H1 (cell line): ENCODE data around the gene RILP. TPM values are rescaled to one million over a fixed set of nuclear protein-coding genes. Genes with fewer than 3 reads are reported as not detected.

Experiments used
- CTCF ChIA-PET: fragments of 300-600 bp; sonication (Branson Sonifier 250); formaldehyde crosslinking; loops from one replicate; lab custom pipeline; 2021; ENCODE audit not compliant: partially characterized antibody; lab: Charles Lee
- POLR2A ChIA-PET: fragments of 300-600 bp; sonication (Branson Sonifier 250); formaldehyde crosslinking; loops from one replicate; lab custom pipeline; 2021; ENCODE audit warnings: inconsistent platforms; ENCODE audit not compliant: partially characterized antibody; lab: Charles Lee
- DNase-seq, 2 experiments: peaks; one replicate each; pipeline versions ENCODE4 v3.0.0 to v3.0.0-alpha.2; 2010 to 2022; ENCODE audit warnings: low spot score in 2 of 2, low read depth in 1 of 2, mixed read lengths in 1 of 2
- FAIRE-seq: peaks from 2 replicates; lab custom pipeline; 2011; peaks lifted over from hg19 to GRCh38; lab: Jason Lieb, UNC
- H2AFZ ChIP-seq: 2 replicates; pipeline ENCODE4 v1.8.1; 2012; ENCODE audit warnings: low read length, inconsistent platforms
- H2AK5ac ChIP-seq: 2 replicates; pipeline ENCODE4 v1.6.1; 2013; ENCODE audit warnings: low read depth, low read length
- H2BK120ac ChIP-seq: replicated peaks from 2 replicates; pipeline ENCODE3; 2013; ENCODE audit warnings: low read depth, low read length, inconsistent platforms
- H2BK12ac ChIP-seq: 2 replicates; pipeline ENCODE4 v1.6.1; 2013; ENCODE audit warnings: low read depth, low read length
- H2BK15ac ChIP-seq: 2 replicates; pipeline ENCODE4 v1.6.1; 2013; ENCODE audit warnings: low read length
- H2BK20ac ChIP-seq: 2 replicates; pipeline ENCODE4 v1.6.1; 2013; ENCODE audit warnings: low read length
- H2BK5ac ChIP-seq: 2 replicates; pipeline ENCODE4 v1.6.1; 2013; ENCODE audit warnings: low read depth, low read length
- H3K14ac ChIP-seq: 2 replicates; pipeline ENCODE4 v1.6.1; 2013; ENCODE audit warnings: inconsistent platforms; ENCODE audit not compliant: insufficient read length
- H3K18ac ChIP-seq: 2 replicates; pipeline ENCODE4 v1.6.1; 2013; ENCODE audit warnings: low read length; ENCODE audit errors: extremely low read depth
- H3K23ac ChIP-seq: 2 replicates; pipeline ENCODE4 v1.6.1; 2013; ENCODE audit warnings: inconsistent platforms; ENCODE audit not compliant: insufficient read length
- H3K23me2 ChIP-seq: 2 replicates; pipeline ENCODE4 v1.6.1; 2013; ENCODE audit warnings: low read depth, low read length
- H3K27ac ChIP-seq: 2 replicates; pipeline ENCODE4 v1.6.1; 2011; ENCODE audit warnings: low read depth, low read length, inconsistent platforms
- H3K27me3 ChIP-seq, 4 experiments: replicated peaks in 1 of 4; 1 replicate in 1 of 4; 2 replicates in 3 of 4; pipeline versions ENCODE4 v1.6.1 to v1.8.1; 2011 to 2013; ENCODE audit warnings: low read length in 3 of 4, mild to moderate bottlenecking in 3 of 4, inconsistent platforms in 2 of 4, mixed read lengths in 2 of 4, moderate library complexity in 1 of 4; ENCODE audit not compliant: control insufficient read depth in 3 of 4, insufficient read depth in 3 of 4; ENCODE audit errors: extremely low read depth in 1 of 4
- H3K36me3 ChIP-seq, 4 experiments: 2 replicates each; pipeline versions ENCODE4 v1.6.1 to v1.8.1; 2011 to 2013; ENCODE audit warnings: mild to moderate bottlenecking in 4 of 4, low read length in 3 of 4, moderate library complexity in 2 of 4, control low read depth in 1 of 4, inconsistent platforms in 1 of 4; ENCODE audit not compliant: insufficient read depth in 4 of 4, control insufficient read depth in 2 of 4
- H3K4ac ChIP-seq: replicated peaks from 2 replicates; pipeline ENCODE3; 2013; ENCODE audit warnings: low read length, low read depth, mixed read lengths, inconsistent platforms; ENCODE audit not compliant: insufficient read length
- H3K4me1 ChIP-seq, 4 experiments: replicated peaks in 1 of 4; 1 replicate in 1 of 4; 2 replicates in 3 of 4; pipeline versions ENCODE4 v1.6.1 to v1.8.1; 2011 to 2013; ENCODE audit warnings: low read length in 3 of 4, inconsistent platforms in 2 of 4, mixed read lengths in 1 of 4; ENCODE audit not compliant: insufficient read depth in 4 of 4, control insufficient read depth in 3 of 4
- H3K4me2 ChIP-seq, 2 experiments: 2 replicates each; pipeline versions ENCODE4 v1.6.1 to v1.8.1; 2011 to 2013; ENCODE audit warnings: low read depth in 2 of 2, low read length in 2 of 2, control low read depth in 1 of 2, inconsistent platforms in 1 of 2, mild to moderate bottlenecking in 1 of 2; ENCODE audit not compliant: insufficient read depth in 1 of 2
- H3K4me3 ChIP-seq, 4 experiments: fragments of 200-600, 300-600 bp in 1 of 4; sonication (generic), shearing (Covaris generic), sonication (Bioruptor Twin) in 1 of 4; 2 replicates each; pipeline versions ENCODE4 v1.5.1 to v1.8.1; 2011 to 2016; ENCODE audit warnings: low read length in 4 of 4, low read depth in 3 of 4, control low read depth in 2 of 4, inconsistent platforms in 2 of 4, mild to moderate bottlenecking in 2 of 4, mixed read lengths in 1 of 4, moderate library complexity in 1 of 4; ENCODE audit not compliant: insufficient read depth in 2 of 4; ENCODE audit errors: extremely low read depth in 1 of 4
- H3K56ac ChIP-seq: replicated peaks from 2 replicates; pipeline ENCODE3; 2013; ENCODE audit warnings: low read depth, mild to moderate bottlenecking, mixed read lengths, low read length, inconsistent platforms; ENCODE audit not compliant: insufficient read length
- H3K79me1 ChIP-seq: 2 replicates; pipeline ENCODE4 v1.6.1; 2013; ENCODE audit warnings: low read depth, low read length, control low read depth
- H3K79me2 ChIP-seq, 2 experiments: 2 replicates each; pipeline versions ENCODE4 v1.6.1 to v1.8.1; 2012 to 2013; ENCODE audit warnings: low read length in 2 of 2, mild to moderate bottlenecking in 2 of 2, inconsistent platforms in 1 of 2; ENCODE audit not compliant: insufficient read depth in 2 of 2, control insufficient read depth in 1 of 2
- H3K9ac ChIP-seq, 4 experiments: replicated peaks in 1 of 4; 1 replicate in 1 of 4; 2 replicates in 3 of 4; pipeline versions ENCODE4 v1.6.1 to v1.8.1; 2011 to 2013; ENCODE audit warnings: low read depth in 3 of 4, low read length in 3 of 4, control low read depth in 2 of 4, mild to moderate bottlenecking in 2 of 4, moderate library complexity in 2 of 4, inconsistent platforms in 1 of 4; ENCODE audit errors: extremely low read depth in 1 of 4
- H3K9me3 ChIP-seq, 2 experiments: 2 replicates each; pipeline versions ENCODE4 v1.6.1 to v1.8.1; 2012 to 2013; ENCODE audit warnings: mild to moderate bottlenecking in 2 of 2, moderate library complexity in 2 of 2, control low read depth in 1 of 2, inconsistent platforms in 1 of 2, low read depth in 1 of 2, low read length in 1 of 2, mixed read lengths in 1 of 2; ENCODE audit not compliant: insufficient read depth in 2 of 2
- H4K20me1 ChIP-seq, 2 experiments: replicated peaks in 1 of 2; 2 replicates each; pipeline versions ENCODE3 to v1.8.1; 2011 to 2013; ENCODE audit warnings: inconsistent platforms in 2 of 2, low read length in 2 of 2, mild to moderate bottlenecking in 1 of 2; ENCODE audit not compliant: insufficient read depth in 2 of 2, control insufficient read depth in 1 of 2
- H4K5ac ChIP-seq: 2 replicates; pipeline ENCODE4 v1.6.1; 2013; ENCODE audit warnings: low read length, low read depth, mixed read lengths, inconsistent platforms; ENCODE audit not compliant: insufficient read length
- H4K8ac ChIP-seq: 2 replicates; pipeline ENCODE4 v1.8.0; 2013; ENCODE audit warnings: mild to moderate bottlenecking, moderate library complexity, low read length, inconsistent platforms; ENCODE audit not compliant: insufficient read depth; ENCODE audit errors: extremely low read depth
- H4K91ac ChIP-seq: replicated peaks from 2 replicates; pipeline ENCODE3; 2013; ENCODE audit warnings: low read length, mixed read lengths, inconsistent platforms; ENCODE audit not compliant: insufficient read length
- ATF3 ChIP-seq: IDR thresholded peaks from 2 replicates; pipeline ENCODE4 v1.6.1; 2011; ENCODE audit warnings: low read depth, mild to moderate bottlenecking, low read length; ENCODE audit not compliant: insufficient read depth
- CEBPB ChIP-seq: IDR thresholded peaks from 2 replicates; pipeline ENCODE4 v1.6.1; 2012; ENCODE audit warnings: low read depth, low read length
- E2F6 ChIP-seq: IDR thresholded peaks from 2 replicates; pipeline ENCODE4 v1.6.1; 2012; ENCODE audit warnings: inconsistent platforms
- GABPA ChIP-seq: IDR thresholded peaks from 2 replicates; pipeline ENCODE4 v1.6.1; 2011; ENCODE audit warnings: mild to moderate bottlenecking, low read length, moderate library complexity, borderline replicate concordance; ENCODE audit not compliant: insufficient read depth
- POLR2AphosphoS5 ChIP-seq: IDR thresholded peaks from 2 replicates; pipeline ENCODE4 v1.6.1; 2011; ENCODE audit warnings: low read depth, low read length
- SAP30 ChIP-seq: fragments of 300-600 bp; sonication (generic); IDR thresholded peaks from 2 replicates; pipeline ENCODE4 v1.7.1; 2012; ENCODE audit warnings: low read length, moderate library complexity, mild to moderate bottlenecking, inconsistent platforms; ENCODE audit not compliant: insufficient read depth, insufficient replicate concordance
- SP4 ChIP-seq: IDR thresholded peaks from 2 replicates; pipeline ENCODE4 v1.6.1; 2012; ENCODE audit warnings: low read length, inconsistent platforms
- TCF12 ChIP-seq: IDR thresholded peaks from 2 replicates; pipeline ENCODE4 v1.6.1; 2011; ENCODE audit warnings: low read depth, mild to moderate bottlenecking, low read length
- TEAD4 ChIP-seq: IDR thresholded peaks from 2 replicates; pipeline ENCODE4 v1.6.1; 2012; ENCODE audit warnings: low read depth, low read length, inconsistent platforms, mixed read lengths
- ZNF274 ChIP-seq: IDR thresholded peaks from 2 replicates; pipeline ENCODE4 v1.7.0; 2012; ENCODE audit warnings: low read length, borderline replicate concordance; ENCODE audit errors: extremely low read depth
- WGBS, 2 experiments: shearing (Covaris generic) in 1 of 2; methylation state at CpG; one replicate each; pipeline versions ENCODE4 v1.1.6 to v1.1.7; 2013 to 2015; ENCODE audit warnings: low lambda C conversion rate in 2 of 2, mixed read lengths in 2 of 2, inconsistent platforms in 1 of 2, low coverage in 1 of 2, missing lambda C conversion rate in 1 of 2; ENCODE audit not compliant: insufficient replicate concordance in 2 of 2, insufficient coverage in 1 of 2, insufficient read length in 1 of 2; ENCODE audit errors: extremely low coverage in 1 of 2, missing lambda C conversion rate in 1 of 2; 5-methylcytosine and 5-hydroxymethylcytosine counted together
- polyA plus RNA-seq, 7 experiments: library from polyadenylated mRNA; depleted of rRNA in 3 of 7; stranded (reverse) in 5 of 7; unstranded in 2 of 7; fragments of >200 nt in 5 of 7; fragments of 200-250 nt in 2 of 7; gene quantifications; 1 replicate in 5 of 7; 2 replicates in 1 of 7; 4 replicates in 1 of 7; pipeline versions ENCODE4 v1.2.1 to v1.2.3, GENCODE V29; 2011 to 2013; ENCODE audit warnings: missing spikeins in 2 of 7, mixed read lengths in 2 of 7
- total RNA-seq: library from RNA; stranded (reverse); fragmentation: NEBNext Ultra II Directional; extraction: Animal tissue kit (Norgen Biotek cat#: 25700); gene quantifications from 2 replicates; pipeline ENCODE4 v1.2.1, GENCODE V29; 2021

The RILP gene
- total and polyA plus RNA-seq, 2 of the 8 experiments (the other 6 are each of a cell fraction or from before 2014, with no cell fraction given) = 6.8 to 7.2 TPM

GRCh38 chr17:1644493-1645206 is 5.0 kb downstream of the RILP start:
- POLR2A ChIA-PET = interaction anchor here (0.9 to 1.8 kb wide), 3 partner anchors 15 to 82 kb away, joined by 3 to 4 read pairs (median 4); partner anchors contain the start of gene PITPNA
- no peak overlapping the region for H3K56ac ChIP-seq
- H2BK15ac ChIP-seq = 0 out of 2 replicates have a peak overlapping the region, but pooled peaks have one; percentile 65
- 0 out of 2 replicates have a peak overlapping the region, but pooled peaks have one; percentile 48 for H2BK20ac ChIP-seq
- CTCF ChIA-PET = interaction anchor here (0.8 to 2.5 kb wide), 6 partner anchors 8 to 70 kb away, joined by 3 to 10 read pairs (median 4); no protein-coding TSS in a partner anchor
- H3K4me2 ChIP-seq = 0 out of 4 replicates have a peak overlapping the region, but pooled peaks of 1 of the 2 experiments have one; percentile 31
- H3K14ac ChIP-seq = no peak overlapping the region
- DNase-seq = no peak
- peaks cover 10% of the 10 kb centered on the region; the same call in 1 of the 2 replicates for H3K23me2 ChIP-seq
- no peak overlapping the region for H3K4ac ChIP-seq
- H3K18ac ChIP-seq = no peak overlapping the region; the same call in 1 of the 2 replicates
- no peak overlapping the region for H2BK120ac ChIP-seq
- H3K79me1 ChIP-seq = no peaks in the 10 kb centered on the region
- no peak overlapping the region for H4K5ac ChIP-seq
- H2BK5ac ChIP-seq = 0 out of 2 replicates have a peak overlapping the region, but pooled peaks have one; percentile 61
- no peak overlapping the region for H3K4me3 ChIP-seq
- H2AFZ ChIP-seq = no peak overlapping the region
- peaks cover 0 to 19% (median 8%) of the 10 kb centered on the region in 4 experiments; a peak in 5 of 7 replicates for H3K27me3 ChIP-seq
- no peaks in the 10 kb centered on the region for H3K36me3 ChIP-seq
- no peak overlapping the region for H3K27ac ChIP-seq
- H4K91ac ChIP-seq = no peak overlapping the region
- TF ChIP-seq SAP30 (no peak), SP4 (no peak), TEAD4 (no peak), E2F6 (no peak), TCF12 (no peak), CEBPB (no peak), ZNF274 (no peak), POLR2AphosphoS5 (no peak), ATF3 (no peak), GABPA (no peak)
- no peak overlapping the region; a peak in 1 of 7 replicates for H3K9ac ChIP-seq
- peak overlapping the region; percentile 62; the same call in 1 of the 2 replicates for H4K8ac ChIP-seq
- H3K79me2 ChIP-seq = no peaks in the 10 kb centered on the region
- H3K4me1 ChIP-seq = peaks cover 0 to 43% (median 27%) of the 10 kb centered on the region in 4 experiments; a peak in 6 of 7 replicates
- H3K23ac ChIP-seq = no peak overlapping the region
- no peak for FAIRE-seq
- H3K9me3 ChIP-seq = no peaks in the 10 kb centered on the region
- peak overlapping the region; percentile 81; the same call in 1 of the 2 replicates for H2BK12ac ChIP-seq
- 81% methylated on average over 15 of the region's 15 CpGs; no CpG with 5 or more reads in 1 of the 2 experiments for WGBS, 2 experiments
- H2AK5ac ChIP-seq = no peak overlapping the region
- no peaks in the 10 kb centered on the region for H4K20me1 ChIP-seq
